Keratinocyte (primary cell): ENCODE results near the gene KLHL29. TPM values are rescaled to one million over a fixed set of nuclear protein-coding genes. Genes with fewer than 3 reads are reported as not detected.
"Not testable (repeated sequence)": the region's sequence is repeated elsewhere in the genome, so short reads cannot be mapped to it uniquely, and the experiment has no call there.

Source experiments
- DNase-seq: peaks from one replicate; pipeline ENCODE4 v3.0.0-alpha.2; 2011; ENCODE audit warnings: low read depth, missing footprints, low spot score
- FAIRE-seq: peaks from 2 replicates; lab custom pipeline; 2011; peaks lifted over from hg19 to GRCh38; lab: Jason Lieb, UNC
- H2AFZ ChIP-seq: 2 replicates; pipeline ENCODE4 v1.6.0; 2012; ENCODE audit warnings: low read length, control low read depth, inconsistent platforms; ENCODE audit not compliant: control insufficient read depth
- H3K27ac ChIP-seq: 2 replicates; pipeline ENCODE4 v1.5.1; 2011; ENCODE audit warnings: low read length; ENCODE audit not compliant: control insufficient read depth, insufficient read depth
- H3K27me3 ChIP-seq: 3 replicates; pipeline ENCODE4 v1.6.0; 2011; ENCODE audit warnings: low read length; ENCODE audit not compliant: control insufficient read depth, insufficient read depth; ENCODE audit errors: extremely low read depth
- H3K36me3 ChIP-seq, 2 experiments: 2 replicates in 1 of 2; 3 replicates in 1 of 2; pipeline ENCODE4 v1.5.1; 2011; ENCODE audit warnings: low read length in 2 of 2, mild to moderate bottlenecking in 1 of 2; ENCODE audit not compliant: control insufficient read depth in 2 of 2, insufficient read depth in 2 of 2; ENCODE audit errors: extremely low read depth in 1 of 2
- H3K4me1 ChIP-seq: 3 replicates; pipeline ENCODE4 v1.5.1; 2011; ENCODE audit warnings: low read length; ENCODE audit not compliant: control insufficient read depth, insufficient read depth; ENCODE audit errors: extremely low read depth
- H3K4me2 ChIP-seq: 3 replicates; pipeline ENCODE4 v1.6.0; 2011; ENCODE audit warnings: low read depth, low read length; ENCODE audit not compliant: control insufficient read depth, insufficient read depth; ENCODE audit errors: extremely low read depth
- H3K4me3 ChIP-seq, 3 experiments: fragments of 200-600 bp in 1 of 3; sonication (generic) in 1 of 3; 2 replicates in 2 of 3; 3 replicates in 1 of 3; pipeline ENCODE4 v1.5.1; 2011 to 2016; ENCODE audit warnings: low read length in 3 of 3, mild to moderate bottlenecking in 3 of 3, control low read depth in 2 of 3, inconsistent platforms in 1 of 3, low read depth in 1 of 3, mixed read lengths in 1 of 3, mixed run types in 1 of 3, moderate library complexity in 1 of 3; ENCODE audit not compliant: control insufficient read depth in 2 of 3, insufficient read depth in 2 of 3; ENCODE audit errors: extremely low read depth in 1 of 3
- H3K79me2 ChIP-seq: 2 replicates; pipeline ENCODE4 v1.6.0; 2012; ENCODE audit warnings: low read length; ENCODE audit not compliant: control insufficient read depth, insufficient read depth
- H3K9ac ChIP-seq: 3 replicates; pipeline ENCODE4 v1.6.0; 2011; ENCODE audit warnings: low read length; ENCODE audit not compliant: control insufficient read depth, insufficient read depth; ENCODE audit errors: extremely low read depth
- H3K9me1 ChIP-seq: 3 replicates; pipeline ENCODE4 v1.6.0; 2011; ENCODE audit warnings: low read length; ENCODE audit not compliant: control insufficient read depth, insufficient read depth; ENCODE audit errors: extremely low read depth
- H3K9me3 ChIP-seq: 2 replicates; pipeline ENCODE4 v1.5.1; 2012; ENCODE audit warnings: low read depth, low read length; ENCODE audit not compliant: control insufficient read depth
- H4K20me1 ChIP-seq: 3 replicates; pipeline ENCODE4 v1.6.0; 2011; ENCODE audit warnings: low read length; ENCODE audit not compliant: control insufficient read depth, insufficient read depth; ENCODE audit errors: extremely low read depth
- EZH2 ChIP-seq: IDR thresholded peaks from one replicate; pipeline ENCODE4 v1.6.1; 2012; ENCODE audit warnings: inconsistent platforms, mild to moderate bottlenecking, low read length, moderate library complexity
- dilution Hi-C: fragments of 300-500 bp; cut with MboI; formaldehyde crosslinking; loops from one replicate; pipeline ENCODE4 v1.7.0; 2020; ENCODE audit warnings: low sequenced_read_pairs; ENCODE audit not compliant: extremely low pct_ligation_motif_present
- polyA plus RNA-seq, 5 experiments: library from polyadenylated mRNA; depleted of rRNA in 3 of 5; stranded (reverse) in 3 of 5; stranded (forward) in 1 of 5; unstranded in 1 of 5; fragments of >200 nt; gene quantifications; 1 replicate in 1 of 5; 2 replicates in 3 of 5; 3 replicates in 1 of 5; pipeline versions ENCODE4 v1.2.1 to v1.2.3, GENCODE V29; 2011 to 2012; ENCODE audit warnings: missing spikeins in 2 of 5, low read depth in 1 of 5, low replicate concordance in 1 of 5
- TF ChIP-seq, protein P1 (sequence below), 3 experiments: IDR thresholded peaks in 1 of 3; conservative IDR thresholded peaks in 1 of 3; optimal IDR thresholded peaks in 1 of 3; 2 replicates in 2 of 3; 3 replicates in 1 of 3; pipeline versions ENCODE3 to v1.5.1; 2011; ENCODE audit warnings: low read length in 3 of 3, mild to moderate bottlenecking in 3 of 3, moderate library complexity in 2 of 3, control low read depth in 1 of 3, inconsistent platforms in 1 of 3; ENCODE audit not compliant: insufficient read depth in 2 of 3; ENCODE audit errors: extremely low read depth in 1 of 3

KLHL29 gene
- polyA plus RNA-seq, 1 donor (not counting 4 experiments of a cell fraction or from before 2014, with no cell fraction given), result 4.7 TPM

DNA sequence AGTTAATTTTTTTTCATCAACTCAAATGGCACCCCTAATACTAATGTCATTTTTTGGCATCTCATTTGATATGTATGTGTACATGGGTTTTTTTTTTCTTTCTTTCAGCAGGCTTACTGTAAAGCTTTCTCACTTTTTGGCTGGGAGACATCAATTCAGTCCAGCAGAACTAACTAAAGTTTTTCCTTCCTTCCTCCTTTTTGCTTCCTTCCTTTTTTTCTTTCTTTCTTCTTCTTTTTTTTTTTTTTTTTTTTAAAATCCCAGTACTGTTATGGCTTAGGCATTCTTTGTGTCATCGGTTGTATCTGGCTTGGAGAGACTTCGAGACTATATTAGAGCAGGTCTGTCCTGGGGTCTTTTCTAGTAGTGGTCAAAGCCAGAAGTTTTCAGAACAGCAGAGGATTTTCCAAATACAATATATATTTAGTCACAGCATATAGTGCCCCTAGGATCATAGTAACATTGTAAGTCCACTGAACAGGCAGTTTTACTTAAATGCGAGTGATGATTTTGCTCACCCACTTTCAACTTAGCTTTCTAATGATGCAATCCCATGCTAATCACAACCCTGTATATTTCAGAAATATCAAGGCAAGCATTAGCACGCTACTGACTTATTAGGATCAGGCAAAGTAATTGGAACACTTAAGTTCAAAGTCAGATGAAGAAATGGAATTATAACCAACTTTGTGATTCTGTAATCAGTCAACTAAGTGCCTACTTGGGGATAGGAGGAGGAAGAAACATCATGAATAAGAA lies 4.0 kb downstream of the KLHL29 start:
- Histone ChIP-seq H2AFZ (no peak overlapping the region), H3K4me2 (peak overlapping the region; percentile 57), H3K36me3 (no peaks in the 10 kb centered on the region), H3K9me3 (no peaks in the 10 kb centered on the region), H3K4me3 (no peak overlapping the region), H3K79me2 (peaks cover 31% of the 10 kb centered on the region), H3K9ac (no peak overlapping the region), H4K20me1 (peaks cover 2% of the 10 kb centered on the region), H3K4me1 (peaks cover 37% of the 10 kb centered on the region), H3K9me1 (peaks cover 2% of the 10 kb centered on the region), H3K27me3 (no peaks in the 10 kb centered on the region), H3K27ac (no peak overlapping the region)
- FAIRE-seq, result no peak
- TF ChIP-seq EZH2, result no peak
- TF ChIP-seq, protein P1, sequence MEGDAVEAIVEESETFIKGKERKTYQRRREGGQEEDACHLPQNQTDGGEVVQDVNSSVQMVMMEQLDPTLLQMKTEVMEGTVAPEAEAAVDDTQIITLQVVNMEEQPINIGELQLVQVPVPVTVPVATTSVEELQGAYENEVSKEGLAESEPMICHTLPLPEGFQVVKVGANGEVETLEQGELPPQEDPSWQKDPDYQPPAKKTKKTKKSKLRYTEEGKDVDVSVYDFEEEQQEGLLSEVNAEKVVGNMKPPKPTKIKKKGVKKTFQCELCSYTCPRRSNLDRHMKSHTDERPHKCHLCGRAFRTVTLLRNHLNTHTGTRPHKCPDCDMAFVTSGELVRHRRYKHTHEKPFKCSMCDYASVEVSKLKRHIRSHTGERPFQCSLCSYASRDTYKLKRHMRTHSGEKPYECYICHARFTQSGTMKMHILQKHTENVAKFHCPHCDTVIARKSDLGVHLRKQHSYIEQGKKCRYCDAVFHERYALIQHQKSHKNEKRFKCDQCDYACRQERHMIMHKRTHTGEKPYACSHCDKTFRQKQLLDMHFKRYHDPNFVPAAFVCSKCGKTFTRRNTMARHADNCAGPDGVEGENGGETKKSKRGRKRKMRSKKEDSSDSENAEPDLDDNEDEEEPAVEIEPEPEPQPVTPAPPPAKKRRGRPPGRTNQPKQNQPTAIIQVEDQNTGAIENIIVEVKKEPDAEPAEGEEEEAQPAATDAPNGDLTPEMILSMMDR (optimal IDR thresholded peaks at IDR 0.05 in 1 of 3, IDR thresholded peaks at IDR 0.05 in 1 of 3, conservative IDR thresholded peaks at IDR 0.05 in 1 of 3; ENCODE audit: extremely low read depth in 1 of 3, insufficient read depth in 2 of 3, low read length in 3 of 3), result no peak
- no peak for DNase-seq
- dilution Hi-C loops, result no loop called here

DNA sequence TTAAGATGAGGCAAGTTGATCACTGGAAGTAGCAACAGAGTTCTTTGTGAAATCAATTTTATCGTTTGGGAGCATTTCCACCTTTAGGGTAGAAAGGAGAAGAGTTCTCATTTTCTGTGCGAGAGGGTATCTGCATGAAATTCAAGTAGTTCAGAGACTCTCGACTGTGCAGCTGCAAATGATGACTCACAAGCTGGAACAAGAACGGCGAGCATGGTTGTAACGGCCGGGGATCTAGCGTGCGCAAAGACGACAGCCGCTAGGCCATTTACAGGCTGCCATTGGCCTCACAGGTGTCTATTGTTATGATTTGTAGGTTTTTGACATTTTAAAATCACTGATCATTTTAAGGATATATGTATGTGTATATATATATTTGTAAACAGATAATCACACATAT lies 5.2 kb downstream of the KLHL29 start:
- H3K4me1 ChIP-seq, result peaks cover 33% of the 10 kb centered on the region
- dilution Hi-C loops, result no loop called here
- no peaks in the 10 kb centered on the region for H3K27me3 ChIP-seq
- no peak overlapping the region for H3K9ac ChIP-seq
- H4K20me1 ChIP-seq, result peaks cover 6% of the 10 kb centered on the region
- no peak overlapping the region for H2AFZ ChIP-seq
- H3K27ac ChIP-seq, result peak overlapping the region; percentile 11
- FAIRE-seq (peak; percentile 82), DNase-seq (no peak)
- peaks cover 40% of the 10 kb centered on the region for H3K79me2 ChIP-seq
- no peaks in the 10 kb centered on the region for H3K9me3 ChIP-seq
- H3K9me1 ChIP-seq, result peaks cover 2% of the 10 kb centered on the region
- no peak overlapping the region for H3K4me3 ChIP-seq
- TF ChIP-seq EZH2, result no peak
- TF ChIP-seq, protein P1 (optimal IDR thresholded peaks at IDR 0.05 in 1 of 3, IDR thresholded peaks at IDR 0.05 in 1 of 3, conservative IDR thresholded peaks at IDR 0.05 in 1 of 3; ENCODE audit: extremely low read depth in 1 of 3, insufficient read depth in 2 of 3, low read length in 3 of 3), result no peak
- no peaks in the 10 kb centered on the region for H3K36me3 ChIP-seq
- H3K4me2 ChIP-seq, result peak overlapping the region; percentile 57

DNA sequence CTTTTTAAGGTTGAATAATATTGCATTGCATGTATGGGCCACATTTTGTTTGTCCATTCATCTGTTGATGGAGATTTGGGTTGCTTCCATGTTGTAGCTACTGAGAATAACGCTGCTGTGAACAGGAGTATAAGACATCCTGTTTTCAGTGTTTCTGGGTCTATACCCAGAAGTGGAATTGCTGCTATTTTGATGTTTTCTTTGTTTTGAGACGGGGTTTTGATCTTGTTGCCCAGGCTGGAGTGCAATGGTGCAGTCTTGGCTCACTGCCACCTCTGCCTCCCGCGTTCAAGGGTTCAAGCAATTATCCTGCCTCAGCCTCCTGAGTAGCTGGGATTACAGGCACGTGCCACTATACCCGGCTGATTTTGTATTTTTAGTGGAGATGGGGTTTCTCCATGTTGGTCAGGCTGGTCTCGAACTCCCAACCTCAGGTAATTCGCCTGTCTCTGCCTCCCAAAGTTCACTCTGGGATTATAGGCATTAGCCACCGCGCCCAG lies 6.3 kb downstream of the KLHL29 start:
- H3K27me3 ChIP-seq, H3K9me3 ChIP-seq, H4K20me1 ChIP-seq, H3K9ac ChIP-seq, DNase-seq, H2AFZ ChIP-seq, H3K27ac ChIP-seq, dilution Hi-C loops, H3K4me2 ChIP-seq, H3K9me1 ChIP-seq, H3K4me3 ChIP-seq, H3K36me3 ChIP-seq: not testable (repeated sequence)
- peak; percentile 48 for FAIRE-seq
- Histone ChIP-seq H3K4me1 (peaks cover 33% of the 10 kb centered on the region), H3K79me2 (peaks cover 37% of the 10 kb centered on the region)
